ENCODE data around the gene ADRA2A. TPM values are rescaled to one million over a fixed set of nuclear protein-coding genes. Genes with fewer than 3 reads are reported as not detected.

ADRA2A gene
- total RNA-seq, 1 experiment from 2014 or later = 0.05 TPM

GRCh38 chr10:111125102-111125501 is 48.3 kb downstream of the ADRA2A start:
- H3K27ac ChIP-seq (ENCODE audit: low read length) = no peak overlapping the region
- ATAC-seq (no peak), DNase-seq (ENCODE audit: low read depth, low spot score) (no peak)
- POLR2A ChIA-PET = no interaction called here
- no peak for TF ChIP-seq POLR2AphosphoS5 (IDR thresholded peaks at IDR 0.05; ENCODE audit: low read depth, low read length)
- no peak for TF ChIP-seq REST (IDR thresholded peaks at IDR 0.05; ENCODE audit: insufficient read depth in 1 of 2, low read depth in 2 of 2, low read length in 1 of 2)
- TF ChIP-seq TCF7L2 (IDR thresholded peaks at IDR 0.05; ENCODE audit: low read depth, low read length) = no peak
- no peak for TF ChIP-seq SIN3A (IDR thresholded peaks at IDR 0.05; ENCODE audit: borderline replicate concordance, insufficient read depth, low read depth, low read length)
- no peak for TF ChIP-seq CTCF (IDR thresholded peaks at IDR 0.05)
- CTCF ChIA-PET = no interaction called here
- no TSS peak for BruUV-seq (replicated peaks)
- H3K4me3 ChIP-seq (ENCODE audit: low read depth in 2 of 2, low read length in 2 of 2) = no peak overlapping the region
- intact Hi-C loops (cut with micrococcal nuclease; ENCODE audit: unreplicated experiment) (no loop called here), in situ Hi-C loops (cut with HindIII; ENCODE audit: low pct_unique_long_range_greater_than_20kb, low sequenced_read_pairs) (no loop called here)
- H3K36me3 ChIP-seq (ENCODE audit: control insufficient read depth, insufficient read depth, low read length) = no peaks in the 10 kb centered on the region
- peaks cover 12% of the 10 kb centered on the region for H3K27me3 ChIP-seq (ENCODE audit: control insufficient read depth, insufficient read depth, low read length)
- no peaks in the 10 kb centered on the region for H3K9me3 ChIP-seq (ENCODE audit: control insufficient read depth, insufficient read depth, low read depth, low read length)
- H3K4me1 ChIP-seq (ENCODE audit: control insufficient read depth, insufficient read depth, low read length) = no peaks in the 10 kb centered on the region

GRCh38 chr10:111126077-111126476 is 49.2 kb downstream of the ADRA2A start:
- DNase-seq (ENCODE audit: low read depth, low spot score) (no peak), ATAC-seq (no peak)
- ChIA-PET CTCF (interaction anchor here (0.6 kb wide), 1 partner anchor 1490 kb away, joined by 3 read pairs; no protein-coding TSS in a partner anchor), POLR2A (no interaction called here)
- Histone ChIP-seq H3K36me3 (ENCODE audit: control insufficient read depth, insufficient read depth, low read length) (no peaks in the 10 kb centered on the region), H3K4me1 (ENCODE audit: control insufficient read depth, insufficient read depth, low read length) (no peaks in the 10 kb centered on the region), H3K27me3 (ENCODE audit: control insufficient read depth, insufficient read depth, low read length) (peaks cover 12% of the 10 kb centered on the region; the same call in 1 of the 2 replicates), H3K27ac (ENCODE audit: low read length) (no peak overlapping the region), H3K9me3 (ENCODE audit: control insufficient read depth, insufficient read depth, low read depth, low read length) (no peaks in the 10 kb centered on the region), H3K4me3 (ENCODE audit: low read depth in 2 of 2, low read length in 2 of 2) (no peak overlapping the region)
- in situ Hi-C loops (cut with HindIII; ENCODE audit: low pct_unique_long_range_greater_than_20kb, low sequenced_read_pairs) = no loop called here
- no peak for TF ChIP-seq CTCF (IDR thresholded peaks at IDR 0.05)
- no TSS peak for BruUV-seq (replicated peaks)
- intact Hi-C loops (cut with micrococcal nuclease; ENCODE audit: unreplicated experiment) = no loop called here

Data from Panc1 (cell line).